Loucy (cell line): ENCODE measurements around the gene INSYN1.

Experiments used
- CTCF ChIP-seq: fragments of 200-600 bp; sonication (generic); conservative IDR thresholded peaks from 2 replicates; pipeline ENCODE4 v1.5.1; 2014; ENCODE audit warnings: mild to moderate bottlenecking, antibody characterized with exemption, low read length
- EZH2phosphoT487 ChIP-seq: fragments of 200-600 bp; IDR thresholded peaks from 2 replicates; pipeline ENCODE4 v1.6.1; 2018; ENCODE audit warnings: antibody characterized with exemption, mild to moderate bottlenecking, moderate library complexity, borderline replicate concordance

DNA sequence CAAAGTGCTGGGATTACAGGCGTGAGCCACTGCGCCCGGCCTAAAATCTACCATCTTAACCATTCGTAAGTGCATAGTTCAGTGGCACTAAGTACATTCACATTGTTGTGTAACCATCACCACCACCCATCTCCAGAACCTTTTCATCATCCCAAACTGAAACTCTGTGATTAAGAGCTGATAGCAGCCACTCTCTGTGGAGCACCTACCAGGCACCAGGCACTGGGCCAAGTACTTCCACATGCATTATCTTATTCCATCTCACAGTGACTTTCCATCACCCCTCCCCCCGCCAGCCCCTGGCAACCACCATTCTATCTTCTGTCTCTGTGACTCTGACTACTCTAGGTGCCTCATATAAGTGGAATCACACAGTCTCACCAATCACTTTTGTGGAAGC is 2.3 kb upstream of the INSYN1 start:
- TF ChIP-seq CTCF (no peak), EZH2phosphoT487 (no peak)
